NCI-H1417 treated with DMSO at 0.1 percent for 48 hours (cell line): ENCODE results near the gene SLC8B1.

Experiments used
- DNase-seq: peaks from one replicate; lab custom pipeline; 2025; lab: John Stamatoyannopoulos, UW

The SLC8B1 gene

DNA sequence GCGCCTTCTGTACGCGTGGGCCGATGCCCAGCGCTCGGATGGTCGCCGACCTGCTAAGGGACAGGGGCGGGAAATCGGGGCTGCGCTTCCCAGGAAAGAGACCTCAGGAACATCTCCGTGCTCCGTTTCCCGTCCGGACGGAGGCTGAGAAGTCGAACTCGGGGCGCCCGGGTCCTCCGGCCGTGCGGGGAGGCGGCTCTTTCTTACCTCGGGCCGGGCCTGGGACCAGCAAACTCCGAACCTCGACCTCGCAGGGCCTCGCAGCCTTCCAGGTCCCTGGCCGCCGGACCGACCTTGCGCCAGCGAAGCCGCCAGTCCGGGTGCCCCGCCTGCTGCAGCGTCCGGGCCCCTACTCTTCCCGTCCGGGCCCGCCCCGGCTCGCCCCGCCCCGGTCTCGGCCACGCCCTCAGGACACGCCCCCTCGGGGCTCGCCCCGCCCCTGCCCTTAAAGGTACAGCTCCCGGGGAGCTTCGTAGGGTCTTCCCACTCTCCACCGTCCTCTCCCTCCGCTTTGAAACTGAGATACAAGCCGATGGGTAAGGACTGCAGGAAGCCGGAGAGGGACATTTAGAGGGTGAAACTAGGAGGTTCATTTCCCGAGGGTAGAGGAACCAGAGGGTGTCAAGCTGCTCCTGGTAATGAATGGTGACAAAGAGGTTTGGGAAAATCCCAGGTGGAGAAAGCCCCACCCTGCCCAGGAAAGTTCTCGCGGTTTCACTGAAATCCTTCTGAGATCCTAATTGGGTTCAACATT lies at the start of gene SLC8B1:
Gene SLC8B1, minus strand, starts transcription at position 324 of the 754 bp plus-strand sequence. CDS start 2,231 bp downstream, outside the sequence.
- DNase-seq = no peak

- no peak for DNase-seq
These were observed 47.3 kb upstream of the SLC8B1 start for GRCh38 chr12:113382206-113382605.

GRCh38 chr12:113381220-113381619 lies 46.3 kb upstream of the SLC8B1 start:
- DNase-seq = no peak

DNA sequence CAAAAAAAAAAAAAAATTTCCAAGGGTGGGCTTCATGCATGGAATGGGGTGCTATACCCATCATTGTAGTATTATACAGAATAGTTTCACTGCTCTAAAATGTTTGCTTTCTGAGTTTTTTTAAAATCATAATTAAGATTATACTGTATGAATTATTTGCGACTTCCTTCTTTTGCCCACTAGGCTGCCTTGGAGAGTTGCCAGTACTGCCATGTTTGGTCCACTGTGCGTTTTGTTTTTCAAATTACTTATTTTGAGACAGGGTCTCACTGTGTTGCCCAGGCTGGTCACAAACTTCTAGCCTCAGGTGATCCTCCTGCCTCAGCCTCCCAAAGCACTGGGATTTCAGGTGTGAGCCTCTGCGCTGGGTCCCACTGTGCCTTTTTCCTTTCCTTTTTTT lies 43.4 kb upstream of the SLC8B1 start:
- DNase-seq = no peak

DNA sequence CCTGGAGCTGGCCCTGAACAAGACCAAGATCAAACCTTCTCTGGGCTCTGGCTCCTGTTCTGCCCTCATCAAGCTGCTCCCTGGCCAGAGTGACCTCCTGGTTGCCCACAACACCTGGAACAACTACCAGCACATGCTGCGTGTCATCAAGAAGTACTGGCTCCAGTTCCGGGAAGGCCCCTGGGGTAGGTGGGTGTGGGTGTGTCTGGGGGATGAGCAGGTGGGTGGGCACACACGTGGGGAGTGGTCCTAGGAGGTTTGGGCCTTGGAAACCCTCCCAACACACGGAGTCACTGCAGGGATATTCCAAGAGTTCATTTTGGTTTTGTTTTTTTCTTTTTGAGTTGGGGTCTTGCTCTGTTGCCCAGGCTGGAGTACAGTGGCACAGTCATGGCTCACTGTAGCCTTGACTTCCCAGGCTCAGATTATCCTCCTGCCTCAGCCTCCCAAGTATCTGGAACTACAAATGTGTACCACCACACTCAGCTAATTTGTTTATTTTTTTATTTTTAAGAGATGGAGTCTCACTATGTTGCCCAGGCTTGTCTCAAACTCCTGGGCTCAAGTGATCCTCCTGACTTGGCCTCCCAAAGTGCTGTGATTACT lies 40.0 kb upstream of the SLC8B1 start:
- no peak for DNase-seq

DNA sequence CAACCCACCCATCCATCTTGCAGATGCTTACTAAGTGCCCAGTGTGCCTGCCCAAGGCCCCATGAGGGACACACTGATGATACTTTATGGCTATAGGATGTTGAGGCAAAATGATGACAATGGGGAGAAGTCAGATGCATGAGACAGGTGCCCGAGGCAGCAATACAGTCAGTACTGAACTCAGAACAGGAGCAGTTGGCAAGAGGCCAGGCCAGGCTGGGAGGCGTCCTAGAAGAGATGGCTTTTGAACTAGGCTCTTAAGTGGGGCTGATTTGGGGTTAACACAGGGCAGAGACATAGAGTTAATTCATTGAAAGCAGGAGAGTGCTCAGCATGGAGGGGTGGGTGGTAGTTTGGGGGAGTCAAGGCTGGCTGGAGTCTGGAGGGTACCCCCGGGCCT lies 39.1 kb upstream of the SLC8B1 start:
- no peak for DNase-seq

DNA sequence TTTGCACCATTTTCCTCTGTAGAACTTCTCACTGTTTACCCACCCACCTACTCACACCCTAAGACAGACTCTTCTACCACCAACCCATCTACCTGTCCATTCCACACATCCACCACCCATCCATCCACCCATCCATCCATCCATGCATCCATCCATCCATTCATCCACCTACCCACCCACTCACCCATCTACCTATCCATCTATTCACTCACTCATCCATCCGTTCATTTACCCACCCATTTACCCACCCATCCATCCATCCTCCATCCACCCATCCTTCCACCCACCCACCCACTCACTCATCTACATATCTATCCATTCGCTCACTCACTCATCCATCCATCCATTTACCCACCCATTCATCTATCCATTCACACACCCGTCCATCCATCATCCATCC lies 38.5 kb upstream of the SLC8B1 start:
- DNase-seq = no peak

- no peak for DNase-seq
These were observed 37.5 kb upstream of the SLC8B1 start for GRCh38 chr12:113372371-113372770.

DNA sequence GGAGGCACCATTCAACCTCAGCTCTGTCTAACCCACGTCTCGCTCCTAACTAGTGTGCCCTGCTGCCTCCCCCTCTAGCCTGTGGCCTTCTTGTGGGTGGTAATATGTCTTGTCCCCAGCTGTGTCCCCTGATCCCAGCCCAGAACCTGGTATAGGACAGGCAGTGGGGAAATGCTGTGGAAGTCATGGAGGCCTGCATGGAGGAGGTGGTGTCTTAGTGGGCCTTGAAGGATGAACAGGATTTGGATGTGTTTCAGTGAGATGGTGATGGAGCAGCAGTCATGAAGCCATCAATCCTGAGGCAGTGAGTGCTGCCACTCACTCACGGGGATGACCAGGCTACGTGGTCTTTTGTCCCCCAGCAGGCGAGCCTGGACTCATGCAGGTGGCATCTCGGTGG lies 36.9 kb upstream of the SLC8B1 start:
- no peak for DNase-seq

- no peak for DNase-seq
These were observed 36.2 kb upstream of the SLC8B1 start for GRCh38 chr12:113370923-113371682.

DNA sequence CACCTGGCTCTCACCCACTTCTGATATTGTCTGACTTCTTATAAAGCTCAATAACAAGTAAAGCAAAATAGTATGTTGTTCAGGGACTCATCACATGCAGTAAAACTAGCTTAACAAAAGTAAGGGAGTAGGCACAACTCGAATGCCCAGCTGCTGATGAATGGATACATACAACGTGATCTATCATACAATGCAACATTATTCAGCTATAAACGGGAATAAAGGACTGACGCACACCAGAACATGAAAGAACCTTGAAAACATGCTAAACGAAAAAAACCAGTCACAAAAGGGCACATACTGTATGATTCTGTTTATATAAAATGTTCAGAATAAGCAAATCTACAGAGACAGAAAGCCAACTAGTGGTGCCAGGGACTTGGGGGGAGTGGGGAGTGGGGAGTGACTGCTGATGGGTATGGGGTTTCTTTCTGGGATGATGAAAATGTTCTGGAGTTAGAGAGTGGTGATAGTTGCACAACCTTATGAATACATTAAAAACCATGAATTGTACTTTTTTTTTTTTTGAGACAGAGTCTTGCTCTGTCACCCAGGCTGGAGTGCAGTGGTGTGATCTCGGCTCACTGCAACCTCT lies 34.6 kb upstream of the SLC8B1 start:
- DNase-seq = no peak

DNA sequence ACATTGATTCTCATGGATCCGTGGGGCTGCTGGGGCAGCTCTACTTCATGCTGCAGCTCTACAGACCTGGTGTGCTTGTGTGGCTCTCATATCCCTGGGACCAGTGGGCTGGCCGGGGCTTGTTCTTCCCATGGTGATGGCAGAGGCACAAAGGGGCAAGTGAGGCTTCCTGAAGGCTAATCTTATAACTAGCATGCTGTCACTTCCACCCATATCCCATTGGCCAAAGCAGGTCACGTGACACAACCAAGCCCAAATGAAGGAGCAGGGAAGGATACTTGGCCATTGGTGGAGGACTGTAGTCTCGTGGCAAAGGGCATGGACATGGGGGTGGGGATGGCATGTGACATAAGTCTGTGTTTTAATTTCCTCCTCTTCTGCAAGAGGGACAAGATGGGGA lies 33.4 kb upstream of the SLC8B1 start:
- no peak for DNase-seq

- no peak for DNase-seq
These were observed 31.9 kb upstream of the SLC8B1 start for GRCh38 chr12:113366827-113367226.

DNA sequence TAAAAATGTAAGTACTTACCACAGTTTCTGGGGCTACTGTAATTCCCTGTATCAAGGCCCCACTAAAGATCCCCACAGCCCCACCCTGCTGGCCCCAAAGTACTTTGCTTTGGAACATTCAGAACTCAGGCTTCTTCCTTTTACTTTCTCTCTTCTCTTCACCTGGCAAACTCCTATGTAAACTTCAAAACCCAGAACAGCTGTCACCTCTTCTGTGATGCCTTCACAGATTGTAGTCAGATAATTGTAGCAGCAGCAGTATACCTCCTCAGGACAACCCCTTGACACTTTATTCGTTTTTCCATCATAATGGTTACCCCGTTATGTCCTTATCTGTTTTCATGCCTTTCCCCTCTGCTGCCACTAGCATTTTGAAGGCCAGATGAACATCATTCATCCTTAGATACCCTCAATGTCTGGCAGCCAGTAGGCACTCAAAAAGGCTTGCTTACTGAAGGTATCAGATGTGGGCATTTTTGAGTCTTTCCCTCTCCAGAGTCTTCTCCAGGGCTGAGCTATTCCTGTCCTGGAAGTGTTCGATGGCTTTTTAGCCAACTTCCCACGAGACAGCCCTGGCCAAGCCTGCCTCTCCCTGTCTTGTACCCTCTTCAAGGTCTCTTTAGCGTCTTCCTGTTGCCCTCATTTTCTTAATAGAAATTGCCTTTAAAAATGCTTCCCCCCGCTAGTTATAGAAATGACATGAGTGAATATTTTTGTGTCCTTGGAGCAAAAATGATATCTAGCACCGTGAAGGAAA lies 30.9 kb upstream of the SLC8B1 start:
- no peak for DNase-seq

DNA sequence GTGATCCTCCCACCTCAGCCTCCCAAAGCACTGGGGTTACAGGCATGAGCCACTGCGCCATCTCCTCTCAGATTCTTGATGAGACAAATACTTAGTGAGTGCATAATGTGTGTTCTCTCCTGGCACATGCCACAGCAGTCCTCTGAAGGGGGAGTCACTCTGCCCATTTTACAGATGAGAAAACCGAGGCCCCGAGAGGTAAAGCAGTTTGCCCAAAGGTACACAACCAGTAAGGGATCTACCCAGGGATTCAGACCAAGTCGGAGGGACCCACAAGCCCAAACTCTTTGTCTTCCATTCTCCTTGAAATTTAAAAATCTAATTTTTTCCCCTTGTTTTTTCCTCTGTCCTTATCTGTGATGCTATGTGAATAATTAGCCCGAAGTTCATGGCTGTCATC lies 29.8 kb upstream of the SLC8B1 start:
- DNase-seq = no peak

GRCh38 chr12:113361574-113362370 lies 26.9 kb upstream of the SLC8B1 start:
- DNase-seq = no peak

DNA sequence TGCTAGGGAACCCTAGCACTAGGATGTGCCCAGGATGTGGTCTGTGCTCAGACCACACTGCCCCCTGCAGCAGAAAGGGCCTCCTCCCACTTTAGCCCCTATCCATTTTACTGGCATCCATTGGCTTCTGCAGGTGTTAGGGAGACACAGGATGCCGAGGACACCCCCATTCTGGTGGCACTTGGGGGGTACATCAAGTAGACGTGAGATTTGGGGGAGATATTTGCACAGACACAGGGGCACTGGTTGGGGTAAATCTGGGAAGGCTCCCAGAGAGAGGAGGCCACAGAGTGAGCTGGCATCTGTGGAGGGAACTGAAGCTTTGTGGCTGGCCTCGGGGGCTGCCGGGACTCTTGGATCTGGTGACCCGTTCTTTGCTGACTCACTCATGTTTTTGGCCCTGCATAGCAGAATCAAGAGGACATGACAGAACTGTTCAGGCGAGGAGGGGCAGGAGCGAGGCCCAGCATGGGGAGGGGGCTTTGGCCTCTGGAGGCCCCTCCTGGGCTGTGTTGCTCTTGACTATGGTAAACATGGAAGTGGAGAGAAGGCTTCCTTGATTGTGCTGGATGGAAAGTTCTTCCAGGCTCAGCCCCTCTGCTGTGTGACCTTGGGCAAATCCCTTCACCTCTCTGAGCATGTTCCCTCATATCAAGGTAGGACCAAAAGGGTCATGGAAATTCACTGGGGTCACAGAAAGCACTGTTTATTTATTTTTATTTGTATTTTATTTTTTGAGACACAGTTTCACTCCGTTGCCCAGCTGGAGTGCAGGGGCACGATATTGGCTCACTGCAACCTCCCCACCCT lies 25.2 kb upstream of the SLC8B1 start:
- no peak for DNase-seq

GRCh38 chr12:113359133-113359938 lies 24.4 kb upstream of the SLC8B1 start:
- DNase-seq = no peak

- DNase-seq = peak; percentile 54
These were observed 23.6 kb upstream of the SLC8B1 start, which contains the start of gene PLBD2 for GRCh38 chr12:113358381-113359132. TSS of gene PLBD2 (plus strand) at chr12:113358587. CDS start at chr12:113358601, 14 bp downstream.
